ENCODE results near the gene HCN2.

The HCN2 gene

GRCh38 chr19:589693-590395 lies at the start of gene HCN2:
HCN2 (plus strand) TSS chr19:589881; CDS start chr19:589946, 65 bp downstream.
- Histone ChIP-seq H3K9me3 (ENCODE audit: control insufficient read depth in 1 of 2, low read length in 2 of 2) (no peaks in the 10 kb centered on the region), H3K27ac (ENCODE audit: low read depth, low read length) (no peak within 1 kb of the TSS), H3K9ac (ENCODE audit: low read depth in 1 of 2, low read length in 2 of 2) (no peak within 1 kb of the TSS), H3K4me1 (ENCODE audit: control insufficient read depth in 1 of 2, insufficient read depth in 2 of 2, low read length in 2 of 2) (no peaks in the 10 kb centered on the region), H3K27me3 (ENCODE audit: control insufficient read depth in 1 of 2, insufficient read depth in 2 of 2, low read length in 2 of 2) (peaks cover 19 to 28% of the 10 kb centered on the region in 2 donors), H3K4me3 (ENCODE audit: low read depth in 1 of 2, low read length in 2 of 2) (no peak within 1 kb of the TSS), H3K36me3 (ENCODE audit: control insufficient read depth in 1 of 2, insufficient read depth in 2 of 2, low read length in 2 of 2) (no peaks in the 10 kb centered on the region)

GRCh38 chr19:540867-541637 lies 48.6 kb upstream of the HCN2 start:
- Histone ChIP-seq H3K9me3 (ENCODE audit: control insufficient read depth in 1 of 2, low read length in 2 of 2) (no peaks in the 10 kb centered on the region), H3K27me3 (ENCODE audit: control insufficient read depth in 1 of 2, insufficient read depth in 2 of 2, low read length in 2 of 2) (peaks cover 0 to 3% of the 10 kb centered on the region in 2 donors), H3K4me1 (ENCODE audit: control insufficient read depth in 1 of 2, insufficient read depth in 2 of 2, low read length in 2 of 2) (no peaks in the 10 kb centered on the region), H3K36me3 (ENCODE audit: control insufficient read depth in 1 of 2, insufficient read depth in 2 of 2, low read length in 2 of 2) (peaks cover 10 to 49% of the 10 kb centered on the region in 2 donors), H3K27ac (ENCODE audit: low read depth, low read length) (no peak overlapping the region), H3K9ac (ENCODE audit: low read depth in 1 of 2, low read length in 2 of 2) (no peak overlapping the region), H3K4me3 (ENCODE audit: low read depth in 1 of 2, low read length in 2 of 2) (no peak overlapping the region)

GRCh38 chr19:541699-542098 lies 48.0 kb upstream of the HCN2 start:
- Histone ChIP-seq H3K4me1 (ENCODE audit: control insufficient read depth in 1 of 2, insufficient read depth in 2 of 2, low read length in 2 of 2) (no peaks in the 10 kb centered on the region), H3K27me3 (ENCODE audit: control insufficient read depth in 1 of 2, insufficient read depth in 2 of 2, low read length in 2 of 2) (peaks cover 0 to 3% of the 10 kb centered on the region in 2 donors), H3K4me3 (ENCODE audit: low read depth in 1 of 2, low read length in 2 of 2) (no peak overlapping the region), H3K27ac (ENCODE audit: low read depth, low read length) (no peak overlapping the region), H3K9ac (ENCODE audit: low read depth in 1 of 2, low read length in 2 of 2) (no peak overlapping the region), H3K9me3 (ENCODE audit: control insufficient read depth in 1 of 2, low read length in 2 of 2) (no peaks in the 10 kb centered on the region), H3K36me3 (ENCODE audit: control insufficient read depth in 1 of 2, insufficient read depth in 2 of 2, low read length in 2 of 2) (peaks cover 10 to 43% of the 10 kb centered on the region in 2 donors)

- H3K36me3 ChIP-seq (ENCODE audit: control insufficient read depth in 1 of 2, insufficient read depth in 2 of 2, low read length in 2 of 2) = peaks cover 10 to 38% of the 10 kb centered on the region in 2 donors
- H3K9ac ChIP-seq (ENCODE audit: low read depth in 1 of 2, low read length in 2 of 2) = no peak overlapping the region
- H3K4me1 ChIP-seq (ENCODE audit: control insufficient read depth in 1 of 2, insufficient read depth in 2 of 2, low read length in 2 of 2) = no peaks in the 10 kb centered on the region
- H3K27ac ChIP-seq (ENCODE audit: low read depth, low read length) = no peak overlapping the region
- H3K9me3 ChIP-seq (ENCODE audit: control insufficient read depth in 1 of 2, low read length in 2 of 2) = no peaks in the 10 kb centered on the region
- H3K27me3 ChIP-seq (ENCODE audit: control insufficient read depth in 1 of 2, insufficient read depth in 2 of 2, low read length in 2 of 2) = peaks cover 0 to 3% of the 10 kb centered on the region in 2 donors
- no peak overlapping the region for H3K4me3 ChIP-seq (ENCODE audit: low read depth in 1 of 2, low read length in 2 of 2)
Observed at GRCh38 chr19:542173-542866, 47.4 kb upstream of the HCN2 start.

GRCh38 chr19:543910-544608 lies 45.6 kb upstream of the HCN2 start, which contains the start of gene GZMM:
GZMM (plus strand) TSS chr19:544053; CDS start chr19:544072, 19 bp downstream.
- H3K27ac ChIP-seq (ENCODE audit: low read depth, low read length) = no peak within 1 kb of the TSS
- peaks cover 0 to 3% of the 10 kb centered on the region in 2 donors for H3K27me3 ChIP-seq (ENCODE audit: control insufficient read depth in 1 of 2, insufficient read depth in 2 of 2, low read length in 2 of 2)
- peaks cover 10 to 23% of the 10 kb centered on the region in 2 donors for H3K36me3 ChIP-seq (ENCODE audit: control insufficient read depth in 1 of 2, insufficient read depth in 2 of 2, low read length in 2 of 2)
- H3K4me1 ChIP-seq (ENCODE audit: control insufficient read depth in 1 of 2, insufficient read depth in 2 of 2, low read length in 2 of 2) = no peaks in the 10 kb centered on the region
- no peaks in the 10 kb centered on the region for H3K9me3 ChIP-seq (ENCODE audit: control insufficient read depth in 1 of 2, low read length in 2 of 2)
- H3K4me3 ChIP-seq (ENCODE audit: low read depth in 1 of 2, low read length in 2 of 2) = peak within 1 kb of the TSS in 1 of 2 donors; percentile 43
- H3K9ac ChIP-seq (ENCODE audit: low read depth in 1 of 2, low read length in 2 of 2) = no peak within 1 kb of the TSS

- Histone ChIP-seq H3K36me3 (ENCODE audit: control insufficient read depth in 1 of 2, insufficient read depth in 2 of 2, low read length in 2 of 2) (peaks cover 0 to 5% of the 10 kb centered on the region in 2 donors), H3K4me3 (ENCODE audit: low read depth in 1 of 2, low read length in 2 of 2) (no peak overlapping the region), H3K27ac (ENCODE audit: low read depth, low read length) (no peak overlapping the region), H3K9me3 (ENCODE audit: control insufficient read depth in 1 of 2, low read length in 2 of 2) (no peaks in the 10 kb centered on the region), H3K27me3 (ENCODE audit: control insufficient read depth in 1 of 2, insufficient read depth in 2 of 2, low read length in 2 of 2) (peaks cover 0 to 3% of the 10 kb centered on the region in 2 donors), H3K4me1 (ENCODE audit: control insufficient read depth in 1 of 2, insufficient read depth in 2 of 2, low read length in 2 of 2) (no peaks in the 10 kb centered on the region), H3K9ac (ENCODE audit: low read depth in 1 of 2, low read length in 2 of 2) (no peak overlapping the region)
Observed at GRCh38 chr19:547117-547516, 42.6 kb upstream of the HCN2 start.

- no peaks in the 10 kb centered on the region for H3K4me1 ChIP-seq (ENCODE audit: control insufficient read depth in 1 of 2, insufficient read depth in 2 of 2, low read length in 2 of 2)
- no peak overlapping the region for H3K4me3 ChIP-seq (ENCODE audit: low read depth in 1 of 2, low read length in 2 of 2)
- no peak overlapping the region for H3K27ac ChIP-seq (ENCODE audit: low read depth, low read length)
- no peaks in the 10 kb centered on the region for H3K9me3 ChIP-seq (ENCODE audit: control insufficient read depth in 1 of 2, low read length in 2 of 2)
- H3K36me3 ChIP-seq (ENCODE audit: control insufficient read depth in 1 of 2, insufficient read depth in 2 of 2, low read length in 2 of 2) = no peaks in the 10 kb centered on the region
- peaks cover 0 to 3% of the 10 kb centered on the region in 2 donors for H3K27me3 ChIP-seq (ENCODE audit: control insufficient read depth in 1 of 2, insufficient read depth in 2 of 2, low read length in 2 of 2)
- no peak overlapping the region for H3K9ac ChIP-seq (ENCODE audit: low read depth in 1 of 2, low read length in 2 of 2)
Observed at GRCh38 chr19:547836-548720, 41.6 kb upstream of the HCN2 start.

- Histone ChIP-seq H3K36me3 (ENCODE audit: control insufficient read depth in 1 of 2, insufficient read depth in 2 of 2, low read length in 2 of 2) (no peaks in the 10 kb centered on the region), H3K4me3 (ENCODE audit: low read depth in 1 of 2, low read length in 2 of 2) (no peak overlapping the region), H3K9ac (ENCODE audit: low read depth in 1 of 2, low read length in 2 of 2) (no peak overlapping the region), H3K27ac (ENCODE audit: low read depth, low read length) (no peak overlapping the region), H3K9me3 (ENCODE audit: control insufficient read depth in 1 of 2, low read length in 2 of 2) (no peaks in the 10 kb centered on the region), H3K4me1 (ENCODE audit: control insufficient read depth in 1 of 2, insufficient read depth in 2 of 2, low read length in 2 of 2) (no peaks in the 10 kb centered on the region), H3K27me3 (ENCODE audit: control insufficient read depth in 1 of 2, insufficient read depth in 2 of 2, low read length in 2 of 2) (peaks cover 0 to 3% of the 10 kb centered on the region in 2 donors)
Observed at GRCh38 chr19:548886-549830, 40.5 kb upstream of the HCN2 start.

All from duodenal mucosa (tissue), 2 donors.